Measurements from ENCODE around the gene PROSER3.
"Not testable (repeated sequence)": the region's sequence is repeated elsewhere in the genome, so short reads cannot be mapped to it uniquely, and the experiment has no call there.

PROSER3 gene

DNA sequence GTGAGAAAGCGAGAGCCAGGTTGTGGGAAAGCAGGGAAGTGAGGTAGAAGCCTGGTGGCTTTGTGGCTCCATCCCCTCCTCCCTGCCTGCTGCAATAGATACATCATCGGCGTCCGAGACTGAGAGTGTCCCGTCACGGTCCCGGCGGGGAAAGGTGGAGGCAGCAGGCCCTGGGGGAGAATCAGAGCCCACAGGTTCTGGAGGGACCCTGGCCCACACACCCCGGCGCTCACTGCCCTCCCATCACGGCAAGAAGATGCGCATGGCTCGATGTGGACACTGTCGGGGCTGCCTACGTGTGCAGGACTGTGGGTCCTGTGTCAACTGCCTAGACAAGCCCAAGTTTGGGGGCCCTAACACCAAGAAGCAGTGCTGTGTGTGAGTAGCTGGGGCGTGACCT lies 35.1 kb upstream of the PROSER3 start:
- no peak for DNase-seq

DNA sequence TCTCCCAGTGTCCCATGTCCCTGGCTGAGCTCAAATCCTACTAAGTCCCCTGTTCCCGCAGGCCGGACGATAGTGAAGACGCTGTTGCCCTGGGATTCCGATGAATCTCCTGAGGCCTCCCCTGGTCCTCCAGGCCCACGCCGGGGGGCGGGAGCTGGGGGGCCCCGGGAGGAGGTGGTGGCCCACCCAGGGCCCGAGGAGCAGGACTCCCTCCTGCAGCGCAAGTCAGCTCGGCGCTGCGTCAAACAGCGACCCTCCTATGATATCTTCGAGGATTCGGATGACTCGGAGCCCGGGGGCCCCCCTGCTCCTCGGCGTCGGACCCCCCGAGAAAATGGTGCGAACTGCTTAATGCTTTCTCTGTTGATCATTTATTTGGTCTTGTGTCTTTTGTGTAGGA lies 34.3 kb upstream of the PROSER3 start:
- DNase-seq = no peak

DNA sequence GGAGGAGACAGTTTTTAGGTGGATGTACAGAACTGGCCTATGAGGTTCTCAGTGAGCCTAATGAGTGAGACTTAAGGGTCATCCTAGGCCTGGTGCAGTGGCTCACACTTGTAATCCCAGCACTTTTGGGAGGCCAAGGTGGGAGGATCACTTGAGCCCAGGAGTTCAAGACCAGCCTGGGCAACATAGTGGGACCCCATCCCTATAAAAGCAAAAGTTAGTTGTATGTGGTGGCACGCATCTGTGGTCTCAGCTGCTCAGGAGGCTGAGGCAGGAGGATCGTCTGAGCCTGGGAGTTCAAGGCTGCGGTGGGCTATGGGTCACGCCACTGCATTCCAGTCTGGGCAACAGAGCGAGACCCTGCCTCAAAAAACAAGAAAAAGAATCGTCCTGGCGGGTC lies 33.8 kb upstream of the PROSER3 start:
- DNase-seq = not testable (repeated sequence)

DNA sequence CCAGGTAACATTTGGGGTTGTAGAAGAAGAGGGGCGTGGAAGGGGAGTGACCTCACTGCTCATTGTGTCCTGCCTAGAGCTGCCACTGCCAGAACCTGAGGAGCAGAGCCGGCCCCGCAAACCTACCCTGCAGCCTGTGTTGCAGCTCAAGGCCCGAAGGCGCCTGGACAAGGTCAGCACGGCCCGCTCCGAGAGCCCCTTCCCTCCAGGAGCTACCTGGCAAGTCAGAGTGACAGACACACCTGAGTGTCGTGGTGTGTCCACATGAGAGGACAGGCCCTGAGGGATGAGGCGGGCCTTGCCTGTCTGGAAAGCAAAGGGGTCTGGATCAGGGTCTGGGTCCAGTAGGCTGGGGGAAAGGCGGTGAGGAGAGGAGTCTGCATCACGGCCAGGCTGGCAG lies 33.4 kb upstream of the PROSER3 start:
- no peak for DNase-seq

GRCh38 chr19:35725216-35725861 lies 32.6 kb upstream of the PROSER3 start:
- no peak for DNase-seq

DNA sequence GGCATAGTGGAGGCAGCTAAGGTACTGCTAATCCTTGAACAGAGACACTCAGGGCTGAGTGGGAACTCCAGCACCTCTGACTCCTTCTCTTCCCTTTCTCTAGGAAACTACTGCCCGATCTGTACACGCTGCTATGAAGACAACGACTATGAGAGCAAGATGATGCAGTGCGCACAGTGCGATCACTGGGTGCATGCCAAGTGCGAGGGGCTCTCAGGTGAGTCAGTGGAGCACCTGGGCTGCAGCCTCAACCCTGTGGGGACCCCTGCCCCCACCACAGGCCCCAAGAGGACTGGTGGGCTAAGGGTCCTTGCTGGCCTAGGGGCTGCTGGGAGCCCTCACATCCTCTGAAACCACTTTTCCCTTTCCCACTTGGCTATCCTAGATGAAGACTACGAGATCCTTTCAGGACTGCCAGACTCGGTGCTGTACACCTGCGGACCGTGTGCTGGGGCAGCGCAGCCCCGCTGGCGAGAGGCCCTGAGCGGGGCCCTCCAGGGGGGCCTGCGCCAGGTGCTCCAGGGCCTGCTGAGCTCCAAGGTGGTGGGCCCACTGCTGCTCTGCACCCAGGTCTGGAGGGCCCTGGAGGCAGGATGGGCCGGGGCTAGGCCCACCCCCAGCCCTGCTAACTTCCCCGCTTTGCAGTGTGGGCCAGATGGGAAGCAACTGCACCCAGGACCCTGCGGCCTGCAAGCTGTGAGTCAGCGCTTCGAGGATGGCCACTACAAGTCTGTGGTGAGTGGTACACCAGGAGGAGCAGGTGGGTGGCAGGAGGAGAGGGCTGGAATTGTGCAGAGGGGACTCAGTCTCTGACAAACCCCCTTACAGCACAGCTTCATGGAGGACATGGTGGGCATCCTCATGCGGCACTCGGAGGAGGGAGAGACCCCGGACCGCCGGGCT lies 30.7 kb upstream of the PROSER3 start:
- no peak for DNase-seq

DNA sequence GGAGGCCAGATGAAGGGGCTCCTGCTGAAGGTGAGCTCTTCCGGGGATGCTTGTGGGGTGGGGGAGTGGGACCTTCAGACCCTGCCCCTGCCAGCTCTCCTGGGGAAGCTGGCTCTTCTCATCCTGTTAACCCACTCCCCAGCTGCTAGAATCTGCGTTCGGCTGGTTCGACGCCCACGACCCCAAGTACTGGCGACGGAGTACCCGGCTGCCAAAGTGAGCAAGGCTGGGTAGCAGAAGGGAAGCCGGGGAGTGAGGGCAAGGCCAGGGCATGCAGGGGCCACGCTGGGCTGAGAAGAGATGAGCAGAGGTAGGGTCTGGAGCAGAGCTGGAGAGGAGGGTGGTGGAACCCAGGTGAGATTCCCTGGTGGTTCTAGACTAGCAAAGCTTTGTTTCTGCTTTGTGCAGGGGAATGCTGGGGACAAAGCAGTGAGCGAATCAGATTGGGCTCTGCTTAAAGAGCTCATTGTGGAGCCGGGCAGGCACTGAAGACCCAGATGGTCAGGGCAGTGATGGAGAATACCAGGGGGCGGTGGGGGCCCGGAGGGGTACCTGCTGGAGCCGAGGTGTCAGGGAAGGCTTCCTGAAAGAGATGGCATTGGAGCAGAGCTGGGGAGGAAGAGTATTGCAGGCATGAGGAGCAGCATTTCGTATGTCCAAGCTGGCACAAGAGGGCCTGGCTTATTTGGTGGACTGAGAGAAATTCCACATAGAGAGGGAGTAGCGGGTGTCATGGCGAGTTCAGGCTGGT lies 29.8 kb upstream of the PROSER3 start:
- no peak for DNase-seq

DNA sequence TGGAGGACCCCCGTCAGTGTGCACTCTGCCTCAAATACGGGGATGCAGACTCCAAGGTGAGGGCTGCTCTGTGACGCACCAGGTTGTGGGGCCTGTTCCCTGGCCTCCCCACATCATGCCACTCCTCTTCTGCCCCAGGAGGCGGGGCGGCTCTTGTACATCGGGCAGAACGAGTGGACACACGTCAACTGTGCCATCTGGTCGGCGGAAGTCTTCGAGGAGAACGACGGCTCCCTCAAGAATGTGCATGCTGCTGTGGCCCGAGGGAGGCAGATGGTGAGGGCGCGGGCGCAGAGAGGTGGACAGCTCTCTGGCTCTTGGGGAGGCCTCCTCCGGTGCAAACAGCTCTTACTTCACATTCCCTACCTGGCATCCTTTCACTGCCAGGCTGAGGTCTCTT lies 29.0 kb upstream of the PROSER3 start:
- no peak for DNase-seq

DNA sequence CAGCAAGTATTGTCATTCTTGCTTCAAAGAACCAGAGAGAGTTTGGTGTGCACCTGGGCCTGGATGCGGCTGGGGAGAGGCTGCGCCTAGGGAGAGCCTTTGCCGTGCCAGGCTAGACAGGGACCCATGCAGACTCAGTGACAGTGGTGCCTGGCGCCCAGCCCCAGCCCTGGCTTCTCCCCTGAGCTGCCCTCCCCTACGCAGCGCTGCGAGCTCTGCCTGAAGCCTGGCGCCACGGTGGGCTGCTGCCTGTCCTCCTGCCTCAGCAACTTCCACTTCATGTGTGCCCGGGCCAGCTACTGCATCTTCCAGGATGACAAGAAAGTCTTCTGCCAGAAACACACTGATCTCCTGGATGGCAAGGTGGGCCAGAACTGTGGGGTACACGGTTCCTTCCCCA lies 28.2 kb upstream of the PROSER3 start:
- no peak for DNase-seq

- DNase-seq = no peak
These were observed 27.6 kb upstream of the PROSER3 start for GRCh38 chr19:35730326-35730725.

DNA sequence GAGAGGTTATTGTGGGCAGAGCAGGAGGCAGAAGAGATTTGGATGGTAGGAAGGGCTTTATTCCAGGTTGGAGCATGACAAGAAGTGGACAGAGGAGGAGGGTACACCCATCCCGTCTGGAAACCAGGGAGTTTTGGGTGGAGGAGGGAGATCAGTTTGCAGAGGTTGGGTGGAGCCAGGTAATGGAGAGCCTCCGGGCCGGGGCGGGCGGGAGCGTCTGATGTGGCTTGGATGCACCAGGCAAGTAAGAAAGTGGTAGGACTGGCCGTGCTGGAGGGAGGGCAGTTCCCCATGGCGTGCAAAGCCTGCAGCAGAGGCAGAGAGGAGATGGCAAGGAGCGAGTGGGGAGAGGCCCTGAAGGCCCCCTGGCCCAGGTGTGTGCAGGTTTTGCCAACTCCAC lies 26.6 kb upstream of the PROSER3 start:
- DNase-seq = no peak

- no peak for DNase-seq
These were observed 26.1 kb upstream of the PROSER3 start for GRCh38 chr19:35731779-35732405.

- DNase-seq = no peak
These were observed 25.3 kb upstream of the PROSER3 start for GRCh38 chr19:35732540-35733179.

- no peak for DNase-seq
These were observed 24.5 kb upstream of the PROSER3 start for GRCh38 chr19:35733180-35734125.

- DNase-seq = no peak
These were observed 23.7 kb upstream of the PROSER3 start for GRCh38 chr19:35734273-35734672.

DNA sequence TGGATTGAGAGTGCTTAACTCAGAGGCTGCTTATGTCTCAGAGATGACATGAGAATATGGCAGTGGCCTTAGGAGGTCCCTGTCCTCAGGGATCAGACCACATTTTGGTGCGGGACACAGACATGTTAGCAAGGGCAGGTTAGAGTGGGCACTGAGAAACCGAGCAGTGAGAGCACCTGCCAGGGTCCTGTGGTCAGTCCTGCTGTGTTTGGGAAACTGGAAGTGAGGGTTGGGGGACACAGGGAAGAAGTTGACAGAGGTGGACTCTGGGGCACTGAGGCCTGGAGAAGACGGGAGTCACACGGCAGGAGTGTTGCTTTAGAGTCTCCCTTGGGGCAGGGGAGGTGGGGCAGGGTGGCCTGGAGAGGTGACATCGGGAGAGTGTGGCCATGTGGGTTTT lies 23.1 kb upstream of the PROSER3 start:
- DNase-seq = no peak

GRCh38 chr19:35736913-35737886 lies 20.8 kb upstream of the PROSER3 start:
- DNase-seq = no peak

DNA sequence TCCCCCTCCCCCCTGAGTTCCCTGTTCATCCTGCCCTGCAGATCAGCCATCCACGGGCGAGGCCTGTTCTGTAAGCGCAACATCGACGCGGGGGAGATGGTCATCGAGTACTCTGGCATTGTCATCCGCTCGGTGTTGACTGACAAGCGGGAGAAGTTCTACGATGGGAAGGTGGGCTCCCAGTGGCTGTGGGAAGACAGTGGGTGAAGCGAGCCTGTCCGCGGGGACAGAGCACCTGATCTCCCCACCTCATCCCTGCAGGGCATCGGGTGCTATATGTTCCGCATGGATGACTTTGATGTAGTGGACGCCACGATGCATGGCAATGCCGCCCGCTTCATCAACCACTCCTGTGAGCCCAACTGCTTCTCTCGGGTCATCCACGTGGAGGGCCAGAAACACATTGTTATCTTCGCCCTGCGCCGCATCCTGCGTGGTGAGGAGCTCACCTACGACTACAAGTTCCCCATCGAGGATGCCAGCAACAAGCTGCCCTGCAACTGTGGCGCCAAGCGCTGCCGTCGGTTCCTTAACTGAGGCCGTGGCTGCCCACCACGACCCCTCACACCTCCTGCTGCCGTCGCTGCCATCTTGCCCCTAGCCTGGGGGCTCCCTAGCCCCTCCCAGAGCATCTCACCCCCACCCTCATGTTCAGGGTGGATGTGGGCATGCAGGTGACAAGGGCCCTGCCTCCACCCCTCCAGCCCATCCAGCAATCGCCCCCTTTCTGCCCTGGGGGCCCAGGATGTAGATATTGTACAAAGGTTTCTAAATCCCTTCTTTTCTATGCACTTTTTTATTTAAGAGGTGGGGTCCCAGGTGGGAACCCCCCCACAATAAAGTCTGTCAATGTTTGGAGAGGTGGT lies 19.7 kb upstream of the PROSER3 start:
- no peak for DNase-seq

DNA sequence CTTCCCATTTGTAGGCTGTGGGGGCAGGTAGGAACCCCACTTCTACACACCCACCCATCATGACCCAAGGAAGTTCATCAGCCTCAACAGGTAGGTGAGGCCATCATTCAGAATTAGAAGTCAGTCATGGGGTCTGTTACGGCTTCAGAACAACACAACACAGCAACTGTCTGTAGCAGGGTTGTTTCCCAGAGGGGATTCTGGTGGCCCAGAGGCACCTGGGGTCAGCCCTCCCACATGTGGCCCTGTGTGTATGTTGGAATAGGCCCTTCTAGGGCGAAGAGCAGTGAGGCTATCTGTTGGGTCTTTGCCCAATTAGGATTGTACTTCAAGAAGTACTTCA lies 19.1 kb upstream of the PROSER3 start:
- DNase-seq = no peak

Data from fibroblast of skin of right biceps (primary cell).